GM23248 (cell line): ENCODE measurements around the gene SNAI3. TPM values are rescaled to one million over a fixed set of nuclear protein-coding genes. Genes with fewer than 3 reads are reported as not detected.

ENCODE experiments used
- DNase-seq: peaks from one replicate; pipeline ENCODE4 v3.0.0-alpha.2; 2015
- H2AFZ ChIP-seq: fragments of 200-600 bp; sonication (generic); 2 replicates; pipeline ENCODE4 v1.6.1; 2016; ENCODE audit warnings: antibody characterized with exemption
- H3F3A ChIP-seq: fragments of 200-600 bp; sonication (generic); 2 replicates; pipeline ENCODE4 v1.6.1; 2016; ENCODE audit warnings: mild to moderate bottlenecking, antibody characterized with exemption, mixed run types; ENCODE audit not compliant: insufficient read depth
- H3K27ac ChIP-seq: fragments of 200-600 bp; sonication (generic); 2 replicates; pipeline ENCODE4 v1.5.1; 2016; ENCODE audit warnings: mild to moderate bottlenecking
- H3K27me3 ChIP-seq: fragments of 200-600 bp; sonication (generic); replicated peaks from 2 replicates; pipeline ENCODE4 v1.6.1; 2016; ENCODE audit warnings: mild to moderate bottlenecking; ENCODE audit not compliant: insufficient read depth
- H3K36me3 ChIP-seq: fragments of 200-600 bp; sonication (generic); 2 replicates; pipeline ENCODE4 v1.6.1; 2016; ENCODE audit warnings: low read depth, mild to moderate bottlenecking
- H3K4me1 ChIP-seq: fragments of 200-600 bp; sonication (generic); 2 replicates; pipeline ENCODE4 v1.6.1; 2016; ENCODE audit warnings: mild to moderate bottlenecking; ENCODE audit not compliant: insufficient read depth
- H3K4me2 ChIP-seq: fragments of 200-600 bp; sonication (generic); one replicate; pipeline ENCODE4 v1.6.1; 2016; ENCODE audit warnings: mild to moderate bottlenecking; ENCODE audit not compliant: unreplicated experiment
- H3K4me3 ChIP-seq: fragments of 200-600 bp; sonication (generic); 2 replicates; pipeline ENCODE4 v1.5.1; 2016; ENCODE audit warnings: mild to moderate bottlenecking
- H3K79me2 ChIP-seq: fragments of 200-600 bp; sonication (generic); 2 replicates; pipeline ENCODE4 v1.6.1; 2016; ENCODE audit warnings: mild to moderate bottlenecking; ENCODE audit not compliant: insufficient read depth
- H3K9ac ChIP-seq: fragments of 200-600 bp; sonication (generic); 2 replicates; pipeline ENCODE4 v1.6.1; 2016; ENCODE audit warnings: mild to moderate bottlenecking
- H3K9me2 ChIP-seq: fragments of 200-600 bp; sonication (generic); 2 replicates; pipeline ENCODE4 v1.6.1; 2016; ENCODE audit warnings: mixed run types, mild to moderate bottlenecking, moderate library complexity; ENCODE audit not compliant: insufficient read depth
- H3K9me3 ChIP-seq: fragments of 200-600 bp; sonication (generic); one replicate; pipeline ENCODE4 v1.6.1; 2017; ENCODE audit warnings: low read depth
- H4K20me1 ChIP-seq: fragments of 200-600 bp; sonication (generic); 2 replicates; pipeline ENCODE4 v1.6.0; 2016; ENCODE audit not compliant: insufficient read depth
- EZH2 ChIP-seq: fragments of 200-600 bp; sonication (generic); IDR thresholded peaks from 2 replicates; pipeline ENCODE4 v1.6.1; 2018; ENCODE audit warnings: antibody characterized with exemption, mild to moderate bottlenecking; ENCODE audit not compliant: insufficient read depth, poor library complexity, severe bottlenecking
- EZH2phosphoT487 ChIP-seq: fragments of 200-600 bp; sonication (generic); IDR thresholded peaks from 2 replicates; pipeline ENCODE4 v1.6.1; 2018; ENCODE audit warnings: antibody characterized with exemption, moderate library complexity, mild to moderate bottlenecking, low read depth; ENCODE audit not compliant: insufficient read depth
- WGBS, 2 experiments: methylation state at CpG; one replicate each; pipeline ENCODE4 v1.1.6; 2015 to 2017; ENCODE audit warnings: low lambda C conversion rate in 2 of 2, low coverage in 1 of 2; ENCODE audit errors: missing lambda C conversion rate in 2 of 2; 5-methylcytosine and 5-hydroxymethylcytosine counted together
- in situ Hi-C: fragments of 300-500 bp; cut with MboI; formaldehyde crosslinking; loops from 2 replicates; pipeline ENCODE4 v1.15.0; 2020
- polyA plus RNA-seq: library from polyadenylated mRNA; unstranded; fragments of >200 nt; fragmentation: Nextera tagmentation; extraction: Ambion mirVana; gene quantifications from 2 replicates; pipeline ENCODE4 v1.2.1, GENCODE V29; 2016
- total RNA-seq: library from RNA; depleted of rRNA; stranded (reverse); fragments of >200 nt; shearing (Covaris generic); gene quantifications from 2 replicates; pipeline ENCODE4 v1.2.3, GENCODE V29; 2014

The SNAI3 gene
- total and polyA plus RNA-seq, 2 experiments from 2014 or later: 0.71 TPM; not detected in 1

DNA sequence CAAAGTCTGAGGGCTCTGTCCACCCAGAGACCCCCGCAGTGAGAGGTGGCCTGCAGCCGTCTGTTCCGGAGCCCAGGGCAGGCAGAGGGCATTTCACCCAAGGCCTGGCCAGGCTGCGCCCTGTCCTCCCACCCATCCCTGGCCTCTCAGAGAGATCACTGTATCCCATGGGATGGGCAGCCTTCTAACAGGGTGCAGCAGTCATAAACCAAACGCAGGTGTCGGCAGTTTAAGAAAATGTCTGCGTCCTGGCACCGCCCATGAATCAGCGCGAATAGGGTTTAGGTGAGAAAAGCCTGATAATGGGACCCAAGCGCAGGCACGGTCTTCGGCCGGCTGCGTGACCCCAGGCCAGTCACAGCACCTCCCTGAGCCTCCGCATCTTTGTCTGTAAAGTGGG is 40.9 kb downstream of the SNAI3 start:
- no peak for DNase-seq
- no peaks in the 10 kb centered on the region for H3K9me2 ChIP-seq
- in situ Hi-C loops: no loop called here
- H3F3A ChIP-seq: no peaks in the 10 kb centered on the region
- H3K4me1 ChIP-seq: no peaks in the 10 kb centered on the region
- H3K4me2 ChIP-seq: no peak overlapping the region
- WGBS, 2 experiments: 97 to 98% methylated on average over 16 of the region's 16 CpGs
- no peak overlapping the region for H3K4me3 ChIP-seq
- H3K27me3 ChIP-seq: peaks cover 7% of the 10 kb centered on the region
- no peak overlapping the region for H2AFZ ChIP-seq
- H4K20me1 ChIP-seq: no peaks in the 10 kb centered on the region
- H3K9ac ChIP-seq: no peak overlapping the region
- H3K79me2 ChIP-seq: no peaks in the 10 kb centered on the region
- no peaks in the 10 kb centered on the region for H3K36me3 ChIP-seq
- no peak for TF ChIP-seq EZH2phosphoT487
- no peak for TF ChIP-seq EZH2
- no peak overlapping the region for H3K27ac ChIP-seq
- no peaks in the 10 kb centered on the region for H3K9me3 ChIP-seq

DNA sequence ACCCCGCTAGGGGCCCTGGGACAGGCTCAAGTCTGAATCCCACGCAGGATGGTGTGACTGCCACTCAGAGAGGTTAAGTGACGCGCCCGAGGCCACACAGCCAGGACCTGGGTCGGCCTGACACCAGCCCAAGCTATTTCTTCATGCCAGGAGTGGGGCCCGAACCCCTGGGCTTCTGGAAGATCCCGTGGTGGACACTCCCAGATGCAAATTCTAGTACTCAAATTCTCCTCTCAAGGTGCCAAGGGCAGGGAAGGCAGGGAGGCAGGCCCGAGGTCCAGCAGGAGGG is 42.7 kb downstream of the SNAI3 start:
- Histone ChIP-seq H3K27ac (no peak overlapping the region), H3K4me2 (no peak overlapping the region), H3K9ac (no peak overlapping the region), H3K79me2 (no peaks in the 10 kb centered on the region), H3K9me3 (no peaks in the 10 kb centered on the region), H3K9me2 (no peaks in the 10 kb centered on the region), H4K20me1 (no peaks in the 10 kb centered on the region), H3K27me3 (peaks cover 24% of the 10 kb centered on the region), H3K4me3 (no peak overlapping the region), H3K36me3 (no peaks in the 10 kb centered on the region), H3F3A (no peaks in the 10 kb centered on the region), H2AFZ (no peak overlapping the region), H3K4me1 (no peaks in the 10 kb centered on the region)
- no peak for TF ChIP-seq EZH2phosphoT487
- no peak for TF ChIP-seq EZH2
- in situ Hi-C loops: no loop called here
- WGBS, 2 experiments: 94 to 97% methylated on average over 8 of the region's 9 CpGs
- no peak for DNase-seq

DNA sequence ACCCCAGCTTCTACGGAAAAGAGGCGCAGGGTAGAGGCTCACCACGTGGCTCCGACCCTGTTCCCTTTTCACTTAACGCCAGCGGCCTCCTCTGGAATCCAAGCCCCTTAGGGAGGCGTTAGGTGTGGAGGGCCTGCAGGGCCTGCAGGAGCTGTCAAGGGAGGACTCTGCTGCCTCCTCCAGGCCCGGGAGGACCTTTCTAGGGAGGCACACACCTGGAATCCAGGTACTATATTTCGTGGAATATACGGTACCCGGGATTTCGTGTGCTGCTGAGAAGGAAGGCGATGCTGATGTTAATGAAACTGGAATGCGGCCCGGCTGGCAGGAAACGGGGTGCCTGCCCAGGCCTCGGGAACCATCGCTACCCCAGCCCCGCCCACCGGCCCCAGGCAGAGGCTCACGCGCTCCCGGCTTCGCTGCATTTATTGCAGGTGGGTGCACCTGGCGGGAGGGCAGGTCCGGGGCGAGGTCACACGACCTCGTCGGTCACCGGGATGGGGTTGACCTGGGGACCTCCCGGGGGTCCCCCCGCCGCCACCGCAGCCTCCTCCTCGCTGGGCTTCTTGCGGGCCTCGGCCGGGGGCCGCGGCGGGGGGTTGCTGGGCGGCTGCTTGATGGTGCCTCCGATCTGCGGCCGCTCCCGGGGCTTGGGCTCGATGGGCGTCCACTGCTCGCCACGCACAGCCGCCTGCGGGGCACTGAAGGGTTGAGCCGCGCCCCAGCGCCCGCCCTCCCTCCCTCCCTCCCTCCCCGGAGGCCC is 43.2 kb downstream of the SNAI3 start:
- 87 to 91% methylated on average over 28 to 58 of the region's 58 CpGs for WGBS, 2 experiments
- H3K4me1 ChIP-seq: no peaks in the 10 kb centered on the region
- in situ Hi-C loops: no loop called here

DNA sequence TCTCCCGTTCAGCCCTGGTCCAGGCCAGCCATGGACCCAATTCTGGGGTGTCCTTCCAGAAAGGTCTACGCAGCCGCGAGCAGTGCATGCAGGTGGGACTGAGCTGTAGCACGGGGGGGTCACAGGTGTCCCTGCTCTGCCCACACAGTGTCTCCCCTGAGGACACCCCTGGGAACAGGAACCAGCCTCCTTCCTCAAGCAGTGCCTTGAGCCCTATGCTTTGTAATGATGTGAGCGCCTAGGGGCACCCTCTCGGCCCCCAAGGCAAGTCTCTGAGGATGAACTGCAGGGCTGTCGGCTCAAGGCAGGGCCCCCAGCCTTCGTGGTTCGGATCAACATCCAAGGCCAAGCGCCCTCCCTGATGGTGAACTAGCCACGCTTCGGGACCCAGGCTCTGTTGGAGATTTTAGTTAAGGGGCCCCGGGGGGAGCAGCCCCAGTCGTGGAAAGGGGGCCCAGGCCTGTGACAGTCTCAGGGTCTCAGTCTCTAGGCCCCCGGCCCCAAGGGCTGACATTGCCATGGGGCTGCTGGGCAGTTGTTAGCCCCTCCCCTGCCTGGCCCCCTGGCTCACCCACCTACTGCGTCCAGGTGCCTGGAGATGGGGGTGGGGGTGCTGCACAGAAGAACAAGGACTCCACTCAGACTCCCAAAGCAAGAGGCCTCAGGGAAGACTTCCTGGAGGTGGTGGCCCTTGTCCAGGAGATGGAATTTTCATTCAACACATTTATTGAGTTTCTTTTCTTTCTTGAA is 45.6 kb downstream of the SNAI3 start:
- no peak for DNase-seq
- H3K4me2 ChIP-seq: no peak overlapping the region
- H3F3A ChIP-seq: no peaks in the 10 kb centered on the region
- 69 to 73% methylated on average over 15 to 17 of the region's 17 CpGs for WGBS, 2 experiments
- no peaks in the 10 kb centered on the region for H3K79me2 ChIP-seq
- H4K20me1 ChIP-seq: no peaks in the 10 kb centered on the region
- H2AFZ ChIP-seq: no peak overlapping the region
- in situ Hi-C loops: no loop called here
- no peak overlapping the region for H3K9ac ChIP-seq
- H3K27ac ChIP-seq: no peak overlapping the region
- H3K36me3 ChIP-seq: no peaks in the 10 kb centered on the region
- no peak overlapping the region for H3K4me3 ChIP-seq
- H3K27me3 ChIP-seq: peaks cover 32% of the 10 kb centered on the region
- no peaks in the 10 kb centered on the region; the same call in 1 of the 2 replicates for H3K4me1 ChIP-seq
- H3K9me3 ChIP-seq: no peaks in the 10 kb centered on the region
- H3K9me2 ChIP-seq: no peaks in the 10 kb centered on the region
- TF ChIP-seq EZH2phosphoT487: no peak
- no peak for TF ChIP-seq EZH2

More for the DNA sequence above, 43.2 kb downstream of the SNAI3 start:
- no peak for TF ChIP-seq EZH2phosphoT487
- no peak for TF ChIP-seq EZH2
- Histone ChIP-seq H3K27me3 (peaks cover 29% of the 10 kb centered on the region), H4K20me1 (no peaks in the 10 kb centered on the region), H3K9me2 (no peaks in the 10 kb centered on the region), H3K27ac (no peak overlapping the region), H3K36me3 (no peaks in the 10 kb centered on the region), H3K4me3 (no peak overlapping the region), H3K4me2 (no peak overlapping the region), H2AFZ (no peak overlapping the region), H3K79me2 (no peaks in the 10 kb centered on the region), H3F3A (no peaks in the 10 kb centered on the region), H3K9me3 (no peaks in the 10 kb centered on the region), H3K9ac (no peak overlapping the region)
- no peak for DNase-seq
